Measurements from ENCODE around the gene SLC26A1. TPM values are rescaled to one million over a fixed set of nuclear protein-coding genes. Genes with fewer than 3 reads are reported as not detected.

SLC26A1 gene
- total and polyA plus RNA-seq, 2 of the 13 experiments (the other 11 are each of a cell fraction or from before 2014, with no cell fraction given) = 5.4 to 22.9 TPM

- TF ChIP-seq SP1 (IDR thresholded peaks at IDR 0.05) (no peak), SP1 (CRISPR knock-in tag; IDR thresholded peaks at IDR 0.05) (no peak), RBFOX2 (IDR thresholded peaks at IDR 0.05; ENCODE audit: low read depth, low read length) (peak; percentile 75), TEAD3 (CRISPR knock-in tag; optimal IDR thresholded peaks at IDR 0.05; ENCODE audit: borderline replicate concordance) (no peak), DRAP1 (CRISPR knock-in tag; IDR thresholded peaks at IDR 0.05) (no peak; the same call in 1 of the 2 replicates), ZNF704 (CRISPR knock-in tag; IDR thresholded peaks at IDR 0.05; ENCODE audit: borderline replicate concordance) (0 out of 2 replicates have a peak, but pooled peaks have one; percentile 54), FOXA1 (IDR thresholded peaks at IDR 0.05) (no peak), FOXA1 (CRISPR knock-in tag; IDR thresholded peaks at IDR 0.05) (no peak), LBX2 (CRISPR knock-in tag; IDR thresholded peaks at IDR 0.05; ENCODE audit: borderline replicate concordance) (no peak), ZSCAN21 (CRISPR knock-in tag; IDR thresholded peaks at IDR 0.05; ENCODE audit: borderline replicate concordance) (peak; percentile 69; the same call in 1 of the 2 replicates), MZF1 (CRISPR knock-in tag; IDR thresholded peaks at IDR 0.05; ENCODE audit: borderline replicate concordance) (no peak), ZBTB42 (CRISPR knock-in tag; IDR thresholded peaks at IDR 0.05) (no peak), TBX2 (CRISPR knock-in tag; IDR thresholded peaks at IDR 0.05; ENCODE audit: borderline replicate concordance) (peak; percentile 30; the same call in 1 of the 2 replicates), SAP130 (CRISPR knock-in tag; IDR thresholded peaks at IDR 0.05; ENCODE audit: low read depth) (peak; percentile 65), CHD2 (IDR thresholded peaks at IDR 0.05; ENCODE audit: low read depth, low read length) (no peak; the same call in 1 of the 2 replicates), SRSF1 (optimal IDR thresholded peaks at IDR 0.05; ENCODE audit: low read depth, low read length) (no peak), RELA (CRISPR knock-in tag; IDR thresholded peaks at IDR 0.05) (0 out of 2 replicates have a peak, but pooled peaks have one; percentile 57), NFRKB (IDR thresholded peaks at IDR 0.05) (no peak), ZIK1 (CRISPR knock-in tag; IDR thresholded peaks at IDR 0.05; ENCODE audit: borderline replicate concordance, low read depth) (0 out of 2 replicates have a peak, but pooled peaks have one; percentile 23), ZBTB43 (CRISPR knock-in tag; conservative IDR thresholded peaks at IDR 0.05) (0 out of 2 replicates have a peak, but pooled peaks have one; percentile 57), PREB (CRISPR knock-in tag; IDR thresholded peaks at IDR 0.05) (no peak), RFXANK (CRISPR knock-in tag; IDR thresholded peaks at IDR 0.05) (no peak), ZFP41 (CRISPR knock-in tag; IDR thresholded peaks at IDR 0.05; ENCODE audit: borderline replicate concordance) (no peak)
- TF ChIP-seq, protein P1, sequence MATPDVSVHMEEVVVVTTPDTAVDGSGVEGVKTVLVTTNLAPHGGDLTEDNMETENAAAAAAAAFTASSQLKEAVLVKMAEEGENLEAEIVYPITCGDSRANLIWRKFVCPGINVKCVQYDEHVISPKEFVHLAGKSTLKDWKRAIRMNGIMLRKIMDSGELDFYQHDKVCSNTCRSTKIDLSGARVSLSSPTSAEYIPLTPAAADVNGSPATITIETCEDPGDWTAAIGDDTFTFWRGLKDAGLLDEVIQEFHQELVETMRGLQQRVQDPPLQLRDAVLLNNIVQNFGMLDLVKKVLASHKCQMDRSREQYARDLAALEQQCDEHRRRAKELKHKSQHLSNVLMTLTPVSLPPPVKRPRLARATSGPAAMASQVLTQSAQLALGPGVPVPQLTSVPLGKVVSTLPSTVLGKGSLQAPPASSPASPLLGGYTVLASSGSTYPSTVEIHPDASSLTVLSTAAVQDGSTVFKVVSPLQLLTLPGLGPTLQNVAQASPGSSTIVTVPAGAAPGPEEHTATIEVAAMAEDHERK (CRISPR knock-in tag; IDR thresholded peaks at IDR 0.05; ENCODE audit: low read depth) = no peak
- TF ChIP-seq, protein P2, sequence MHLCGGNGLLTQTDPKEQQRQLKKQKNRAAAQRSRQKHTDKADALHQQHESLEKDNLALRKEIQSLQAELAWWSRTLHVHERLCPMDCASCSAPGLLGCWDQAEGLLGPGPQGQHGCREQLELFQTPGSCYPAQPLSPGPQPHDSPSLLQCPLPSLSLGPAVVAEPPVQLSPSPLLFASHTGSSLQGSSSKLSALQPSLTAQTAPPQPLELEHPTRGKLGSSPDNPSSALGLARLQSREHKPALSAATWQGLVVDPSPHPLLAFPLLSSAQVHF (CRISPR knock-in tag; IDR thresholded peaks at IDR 0.05) = peak; percentile 32; the same call in 1 of the 2 replicates
Measured at GRCh38 chr4:986879-987623, 6.2 kb downstream of the SLC26A1 start, which contains the start of gene IDUA (continued).

All from HepG2 (cell line).